ENCODE results near the gene CD86.
"Not testable (repeated sequence)": the region's sequence is repeated elsewhere in the genome, so short reads cannot be mapped to it uniquely, and the experiment has no call there.

The CD86 gene

GRCh38 chr3:122024800-122025199 is 30.4 kb upstream of the CD86 start:
- H3K4me1 ChIP-seq = no peaks in the 10 kb centered on the region
- no peaks in the 10 kb centered on the region for H3K36me3 ChIP-seq
- no peak for TF ChIP-seq CTCF (IDR thresholded peaks at IDR 0.05; ENCODE audit: low read depth, low read length)
- no peak for DNase-seq
- H3K9me3 ChIP-seq = no peaks in the 10 kb centered on the region
- H3K27me3 ChIP-seq = peaks cover 30% of the 10 kb centered on the region
- H3K4me3 ChIP-seq (ENCODE audit: low read depth, low read length) = no peak overlapping the region

DNA sequence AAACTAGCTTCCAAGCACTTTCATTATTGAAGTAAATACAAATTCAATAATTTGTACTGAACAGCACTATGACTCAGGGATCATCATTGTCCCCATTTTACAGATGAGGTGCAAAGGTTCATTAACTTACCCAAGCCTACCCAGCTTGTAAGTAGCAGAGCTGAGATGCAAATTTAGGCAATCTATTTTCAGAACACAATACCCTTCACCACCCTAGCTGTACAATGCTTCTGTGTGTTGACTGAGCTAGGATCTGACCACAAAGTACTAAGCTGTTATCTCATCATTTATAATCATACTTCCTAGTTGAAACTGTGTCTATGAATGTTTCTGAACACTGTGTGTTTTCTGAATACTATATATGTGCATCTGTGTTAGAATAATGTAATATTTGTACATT is 29.9 kb upstream of the CD86 start:
- H3K36me3 ChIP-seq = no peaks in the 10 kb centered on the region
- no peaks in the 10 kb centered on the region for H3K9me3 ChIP-seq
- no peaks in the 10 kb centered on the region for H3K4me1 ChIP-seq
- no peak for DNase-seq
- H3K27me3 ChIP-seq = peaks cover 30% of the 10 kb centered on the region
- H3K4me3 ChIP-seq (ENCODE audit: low read depth, low read length) = no peak overlapping the region
- no peak for TF ChIP-seq CTCF (IDR thresholded peaks at IDR 0.05; ENCODE audit: low read depth, low read length)

- Histone ChIP-seq H3K4me3 (ENCODE audit: low read depth, low read length) (no peak overlapping the region), H3K9me3 (no peaks in the 10 kb centered on the region), H3K27me3 (peaks cover 19% of the 10 kb centered on the region), H3K4me1 (no peaks in the 10 kb centered on the region), H3K36me3 (no peaks in the 10 kb centered on the region)
- no peak for DNase-seq
- TF ChIP-seq CTCF (IDR thresholded peaks at IDR 0.05; ENCODE audit: low read depth, low read length) = no peak
These were observed 24.6 kb upstream of the CD86 start for GRCh38 chr3:122030381-122031122.

GRCh38 chr3:122031123-122031468 is 24.1 kb upstream of the CD86 start:
- no peak overlapping the region for H3K4me3 ChIP-seq (ENCODE audit: low read depth, low read length)
- DNase-seq = no peak
- no peak for TF ChIP-seq CTCF (IDR thresholded peaks at IDR 0.05; ENCODE audit: low read depth, low read length)
- H3K27me3 ChIP-seq = peaks cover 15% of the 10 kb centered on the region
- H3K4me1 ChIP-seq = no peaks in the 10 kb centered on the region
- H3K36me3 ChIP-seq = no peaks in the 10 kb centered on the region
- no peaks in the 10 kb centered on the region for H3K9me3 ChIP-seq

- no peak for DNase-seq
- H3K9me3 ChIP-seq = no peaks in the 10 kb centered on the region
- no peak overlapping the region for H3K4me3 ChIP-seq (ENCODE audit: low read depth, low read length)
- no peak for TF ChIP-seq CTCF (IDR thresholded peaks at IDR 0.05; ENCODE audit: low read depth, low read length)
- H3K4me1 ChIP-seq = no peaks in the 10 kb centered on the region
- H3K36me3 ChIP-seq = no peaks in the 10 kb centered on the region
- peaks cover 10% of the 10 kb centered on the region for H3K27me3 ChIP-seq
These were observed 22.6 kb upstream of the CD86 start for GRCh38 chr3:122032531-122032930.

- no peak for DNase-seq
- no peaks in the 10 kb centered on the region for H3K4me1 ChIP-seq
- no peaks in the 10 kb centered on the region for H3K9me3 ChIP-seq
- H3K36me3 ChIP-seq = no peaks in the 10 kb centered on the region
- no peak for TF ChIP-seq CTCF (IDR thresholded peaks at IDR 0.05; ENCODE audit: low read depth, low read length)
- H3K4me3 ChIP-seq (ENCODE audit: low read depth, low read length) = no peak overlapping the region
- H3K27me3 ChIP-seq = peaks cover 6% of the 10 kb centered on the region
These were observed 22.1 kb upstream of the CD86 start for GRCh38 chr3:122033023-122033422.

DNA sequence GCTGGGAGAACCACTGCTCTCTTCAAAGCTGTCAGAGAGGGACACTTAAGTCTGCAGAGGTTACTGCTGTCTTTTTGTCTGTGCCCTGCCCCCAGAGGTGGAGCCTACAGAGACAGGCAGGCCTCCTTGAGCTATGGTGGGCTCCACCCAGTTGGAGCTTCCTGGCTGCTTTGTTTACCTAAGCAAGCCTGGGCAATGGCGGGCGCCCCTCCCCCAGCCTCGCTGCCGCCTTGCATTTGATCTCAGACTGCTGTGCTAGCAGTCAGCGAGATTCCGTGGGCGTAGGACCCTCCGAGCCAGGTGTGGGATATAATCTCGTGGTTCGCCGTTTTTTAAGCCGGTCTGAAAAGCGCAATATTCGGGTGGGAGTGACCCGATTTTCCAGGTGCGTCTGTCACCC is 7.9 kb upstream of the CD86 start:
- not testable (repeated sequence) for H3K9me3 ChIP-seq; H3K27me3 ChIP-seq; H3K4me1 ChIP-seq; H3K4me3 ChIP-seq (ENCODE audit: low read depth, low read length); DNase-seq; H3K36me3 ChIP-seq

GRCh38 chr3:122047773-122048172 is 7.4 kb upstream of the CD86 start:
- H3K9me3 ChIP-seq; DNase-seq; H3K4me3 ChIP-seq (ENCODE audit: low read depth, low read length); H3K36me3 ChIP-seq; H3K27me3 ChIP-seq; H3K4me1 ChIP-seq: not testable (repeated sequence)

Data from BE2C (cell line).